ENCODE data around the gene MAS1.

MAS1 gene

GRCh38 chr6:159887146-159887545, 3.6 kb upstream of the MAS1 start:
- Histone ChIP-seq H3K27ac (ENCODE audit: low read depth, low read length) (no peak overlapping the region), H3K4me3 (ENCODE audit: low read length) (no peak overlapping the region), H3K9ac (ENCODE audit: low read length) (no peak overlapping the region), H3K27me3 (ENCODE audit: control insufficient read depth, insufficient read depth, low read length) (peaks cover 7% of the 10 kb centered on the region), H3K4me1 (ENCODE audit: control insufficient read depth, insufficient read depth, low read length) (no peaks in the 10 kb centered on the region), H3K36me3 (ENCODE audit: control insufficient read depth, insufficient read depth, low read length) (no peaks in the 10 kb centered on the region)

- Histone ChIP-seq H3K27ac (ENCODE audit: low read depth, low read length) (no peak overlapping the region), H3K4me3 (ENCODE audit: low read length) (no peak overlapping the region), H3K36me3 (ENCODE audit: control insufficient read depth, insufficient read depth, low read length) (no peaks in the 10 kb centered on the region), H3K4me1 (ENCODE audit: control insufficient read depth, insufficient read depth, low read length) (no peaks in the 10 kb centered on the region), H3K27me3 (ENCODE audit: control insufficient read depth, insufficient read depth, low read length) (peaks cover 7% of the 10 kb centered on the region), H3K9ac (ENCODE audit: low read length) (no peak overlapping the region)
Measured at GRCh38 chr6:159887761-159888160, 3.0 kb upstream of the MAS1 start.

- Histone ChIP-seq H3K4me3 (ENCODE audit: low read length) (no peak overlapping the region), H3K27me3 (ENCODE audit: control insufficient read depth, insufficient read depth, low read length) (peaks cover 7% of the 10 kb centered on the region), H3K9ac (ENCODE audit: low read length) (no peak overlapping the region), H3K4me1 (ENCODE audit: control insufficient read depth, insufficient read depth, low read length) (no peaks in the 10 kb centered on the region), H3K27ac (ENCODE audit: low read depth, low read length) (no peak overlapping the region), H3K36me3 (ENCODE audit: control insufficient read depth, insufficient read depth, low read length) (no peaks in the 10 kb centered on the region)
Measured at GRCh38 chr6:159890201-159890600, 587 bp upstream of the MAS1 start.

GRCh38 chr6:159892053-159892452, 1.3 kb downstream of the MAS1 start:
- Histone ChIP-seq H3K4me3 (ENCODE audit: low read length) (no peak overlapping the region), H3K4me1 (ENCODE audit: control insufficient read depth, insufficient read depth, low read length) (no peaks in the 10 kb centered on the region), H3K9ac (ENCODE audit: low read length) (no peak overlapping the region), H3K36me3 (ENCODE audit: control insufficient read depth, insufficient read depth, low read length) (no peaks in the 10 kb centered on the region), H3K27me3 (ENCODE audit: control insufficient read depth, insufficient read depth, low read length) (peaks cover 7% of the 10 kb centered on the region), H3K27ac (ENCODE audit: low read depth, low read length) (no peak overlapping the region)

GRCh38 chr6:159893064-159893463, 2.3 kb downstream of the MAS1 start:
- peaks cover 7% of the 10 kb centered on the region for H3K27me3 ChIP-seq (ENCODE audit: control insufficient read depth, insufficient read depth, low read length)
- H3K9ac ChIP-seq (ENCODE audit: low read length), result no peak overlapping the region
- H3K36me3 ChIP-seq (ENCODE audit: control insufficient read depth, insufficient read depth, low read length), result no peaks in the 10 kb centered on the region
- no peak overlapping the region for H3K4me3 ChIP-seq (ENCODE audit: low read length)
- no peaks in the 10 kb centered on the region for H3K4me1 ChIP-seq (ENCODE audit: control insufficient read depth, insufficient read depth, low read length)
- no peak overlapping the region for H3K27ac ChIP-seq (ENCODE audit: low read depth, low read length)

- Histone ChIP-seq H3K36me3 (ENCODE audit: control insufficient read depth, insufficient read depth, low read length) (no peaks in the 10 kb centered on the region), H3K27me3 (ENCODE audit: control insufficient read depth, insufficient read depth, low read length) (peaks cover 2% of the 10 kb centered on the region), H3K9ac (ENCODE audit: low read length) (no peak overlapping the region), H3K27ac (ENCODE audit: low read depth, low read length) (no peak overlapping the region), H3K4me3 (ENCODE audit: low read length) (no peak overlapping the region), H3K4me1 (ENCODE audit: control insufficient read depth, insufficient read depth, low read length) (no peaks in the 10 kb centered on the region)
Measured at GRCh38 chr6:159894991-159895390, 4.2 kb downstream of the MAS1 start.

- H3K4me1 ChIP-seq (ENCODE audit: control insufficient read depth, insufficient read depth, low read length), result no peaks in the 10 kb centered on the region
- no peaks in the 10 kb centered on the region for H3K36me3 ChIP-seq (ENCODE audit: control insufficient read depth, insufficient read depth, low read length)
- no peaks in the 10 kb centered on the region for H3K27me3 ChIP-seq (ENCODE audit: control insufficient read depth, insufficient read depth, low read length)
- H3K4me3 ChIP-seq (ENCODE audit: low read length), result no peak overlapping the region
- H3K9ac ChIP-seq (ENCODE audit: low read length), result no peak overlapping the region
- H3K27ac ChIP-seq (ENCODE audit: low read depth, low read length), result no peak overlapping the region
Measured at GRCh38 chr6:159897603-159898002, 6.8 kb downstream of the MAS1 start.

GRCh38 chr6:159898519-159898918, 7.7 kb downstream of the MAS1 start:
- Histone ChIP-seq H3K27me3 (ENCODE audit: control insufficient read depth, insufficient read depth, low read length) (no peaks in the 10 kb centered on the region), H3K36me3 (ENCODE audit: control insufficient read depth, insufficient read depth, low read length) (no peaks in the 10 kb centered on the region), H3K4me1 (ENCODE audit: control insufficient read depth, insufficient read depth, low read length) (no peaks in the 10 kb centered on the region), H3K9ac (ENCODE audit: low read length) (no peak overlapping the region), H3K27ac (ENCODE audit: low read depth, low read length) (no peak overlapping the region), H3K4me3 (ENCODE audit: low read length) (no peak overlapping the region)

- Histone ChIP-seq H3K27me3 (ENCODE audit: control insufficient read depth, insufficient read depth, low read length) (no peaks in the 10 kb centered on the region), H3K4me1 (ENCODE audit: control insufficient read depth, insufficient read depth, low read length) (no peaks in the 10 kb centered on the region), H3K27ac (ENCODE audit: low read depth, low read length) (no peak overlapping the region), H3K36me3 (ENCODE audit: control insufficient read depth, insufficient read depth, low read length) (no peaks in the 10 kb centered on the region), H3K4me3 (ENCODE audit: low read length) (no peak overlapping the region), H3K9ac (ENCODE audit: low read length) (no peak overlapping the region)
Measured at GRCh38 chr6:159899994-159900745, 9.4 kb downstream of the MAS1 start.

- Histone ChIP-seq H3K27me3 (ENCODE audit: control insufficient read depth, insufficient read depth, low read length) (no peaks in the 10 kb centered on the region), H3K27ac (ENCODE audit: low read depth, low read length) (no peak overlapping the region), H3K9ac (ENCODE audit: low read length) (no peak overlapping the region), H3K36me3 (ENCODE audit: control insufficient read depth, insufficient read depth, low read length) (no peaks in the 10 kb centered on the region), H3K4me1 (ENCODE audit: control insufficient read depth, insufficient read depth, low read length) (no peaks in the 10 kb centered on the region), H3K4me3 (ENCODE audit: low read length) (no peak overlapping the region)
Measured at GRCh38 chr6:159902620-159903019, 11.8 kb downstream of the MAS1 start.

GRCh38 chr6:159904497-159904911, 13.7 kb downstream of the MAS1 start:
- Histone ChIP-seq H3K27ac (ENCODE audit: low read depth, low read length) (no peak overlapping the region), H3K9ac (ENCODE audit: low read length) (no peak overlapping the region), H3K4me3 (ENCODE audit: low read length) (no peak overlapping the region), H3K4me1 (ENCODE audit: control insufficient read depth, insufficient read depth, low read length) (no peaks in the 10 kb centered on the region), H3K36me3 (ENCODE audit: control insufficient read depth, insufficient read depth, low read length) (no peaks in the 10 kb centered on the region), H3K27me3 (ENCODE audit: control insufficient read depth, insufficient read depth, low read length) (no peaks in the 10 kb centered on the region)

GRCh38 chr6:159906400-159906799, 15.6 kb downstream of the MAS1 start:
- no peak overlapping the region for H3K27ac ChIP-seq (ENCODE audit: low read depth, low read length)
- H3K4me1 ChIP-seq (ENCODE audit: control insufficient read depth, insufficient read depth, low read length), result no peaks in the 10 kb centered on the region
- no peak overlapping the region for H3K4me3 ChIP-seq (ENCODE audit: low read length)
- H3K9ac ChIP-seq (ENCODE audit: low read length), result no peak overlapping the region
- no peaks in the 10 kb centered on the region for H3K27me3 ChIP-seq (ENCODE audit: control insufficient read depth, insufficient read depth, low read length)
- no peaks in the 10 kb centered on the region for H3K36me3 ChIP-seq (ENCODE audit: control insufficient read depth, insufficient read depth, low read length)

GRCh38 chr6:159908535-159908934, 17.7 kb downstream of the MAS1 start:
- Histone ChIP-seq H3K4me1 (ENCODE audit: control insufficient read depth, insufficient read depth, low read length) (no peaks in the 10 kb centered on the region), H3K4me3 (ENCODE audit: low read length) (no peak overlapping the region), H3K9ac (ENCODE audit: low read length) (no peak overlapping the region), H3K36me3 (ENCODE audit: control insufficient read depth, insufficient read depth, low read length) (no peaks in the 10 kb centered on the region), H3K27me3 (ENCODE audit: control insufficient read depth, insufficient read depth, low read length) (no peaks in the 10 kb centered on the region), H3K27ac (ENCODE audit: low read depth, low read length) (no peak overlapping the region)
